Stomach smooth muscle (tissue), 2 donors: ENCODE data around the gene DUSP9.
"Not testable (repeated sequence)": the region's sequence is repeated elsewhere in the genome, so short reads cannot be mapped to it uniquely, and the experiment has no call there.

Experiments used
- H3K27ac ChIP-seq: one replicate; pipeline ENCODE4 v1.7.0; 2013; ENCODE audit warnings: mild to moderate bottlenecking, low read length, inconsistent platforms
- H3K27me3 ChIP-seq, 2 donors: one replicate each; pipeline ENCODE4 v1.7.0; 2013; ENCODE audit warnings: low read length in 2 of 2; ENCODE audit not compliant: insufficient read depth in 2 of 2, control insufficient read depth in 1 of 2
- H3K36me3 ChIP-seq, 2 donors: one replicate each; pipeline ENCODE4 v1.7.0; 2013; ENCODE audit warnings: low read length in 2 of 2; ENCODE audit not compliant: control insufficient read depth in 2 of 2, insufficient read depth in 2 of 2
- H3K4me1 ChIP-seq: one replicate; pipeline ENCODE4 v1.7.0; 2013; ENCODE audit warnings: low read length; ENCODE audit not compliant: control insufficient read depth, insufficient read depth
- H3K4me3 ChIP-seq, 2 donors: one replicate each; pipeline ENCODE4 v1.7.0; 2013; ENCODE audit warnings: low read length in 2 of 2
- H3K9ac ChIP-seq, 2 donors: one replicate each; pipeline ENCODE4 v1.7.0; 2013; ENCODE audit warnings: low read length in 2 of 2, mild to moderate bottlenecking in 1 of 2
- H3K9me3 ChIP-seq, 2 donors: one replicate each; pipeline ENCODE4 v1.7.0; 2013; ENCODE audit warnings: low read length in 2 of 2; ENCODE audit not compliant: control insufficient read depth in 2 of 2
- donor health status: healthy.
- donor health status: Pancreatic carcinoma.

The DUSP9 gene

GRCh38 chrX:153696986-153697722, 50.2 kb downstream of the DUSP9 start:
- H3K27ac ChIP-seq, result not testable (repeated sequence)

DNA sequence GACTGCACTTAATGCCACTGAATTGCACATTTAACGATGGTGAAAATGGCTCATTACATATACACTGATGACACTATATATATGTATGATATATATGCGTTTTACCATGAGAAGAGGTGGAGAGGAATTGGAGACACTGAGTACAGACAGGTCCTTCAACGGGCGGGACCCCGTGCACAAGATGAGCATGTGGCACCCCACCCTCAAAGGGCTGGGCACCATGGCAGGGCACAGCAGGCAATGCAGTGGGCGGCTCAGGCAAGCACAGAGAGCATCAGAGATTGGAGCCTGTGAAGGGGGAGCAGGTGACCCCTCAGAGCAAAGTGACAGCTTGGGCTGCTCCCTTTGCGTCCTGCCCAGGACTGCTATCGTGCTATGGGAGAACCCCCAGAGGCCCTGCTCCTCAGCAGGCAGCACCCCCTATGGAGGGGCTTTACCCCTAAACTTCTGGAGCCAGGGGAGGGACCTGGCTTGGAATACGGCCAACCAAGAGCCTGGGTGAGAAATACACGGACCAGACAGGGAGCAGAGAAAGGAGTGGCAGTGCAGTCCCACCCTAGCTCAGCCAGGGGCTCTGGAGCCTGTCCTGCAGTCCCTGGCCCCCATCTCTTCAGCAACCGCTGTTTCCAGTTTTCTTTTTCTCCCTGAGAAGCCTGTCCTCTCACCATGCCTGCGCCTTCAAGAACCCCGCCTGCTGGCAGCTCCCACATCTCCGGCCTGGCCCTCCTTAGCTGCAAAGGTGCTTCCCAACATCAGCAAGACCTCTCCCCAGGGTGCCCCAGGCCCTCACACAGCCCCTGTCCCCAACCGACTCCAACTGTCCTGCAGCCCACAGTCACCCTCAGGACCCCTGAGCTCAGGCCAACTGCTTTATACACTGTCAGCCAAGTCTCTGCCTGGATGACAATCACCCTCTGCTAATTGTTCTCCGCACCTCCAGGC, 51.2 kb downstream of the DUSP9 start:
- peaks cover 0 to 7% of the 10 kb centered on the region in 2 donors for H3K36me3 ChIP-seq
- no peaks in the 10 kb centered on the region for H3K9me3 ChIP-seq
- no peak overlapping the region for H3K9ac ChIP-seq
- H3K27ac ChIP-seq, result no peak overlapping the region
- peaks cover 32% of the 10 kb centered on the region for H3K4me1 ChIP-seq
- H3K4me3 ChIP-seq, result no peak overlapping the region
- peaks cover 0 to 6% of the 10 kb centered on the region in 2 donors for H3K27me3 ChIP-seq

More at GRCh38 chrX:153696986-153697722, 50.2 kb downstream of the DUSP9 start:
- H3K9ac ChIP-seq, H3K27me3 ChIP-seq, H3K36me3 ChIP-seq, H3K4me3 ChIP-seq, H3K9me3 ChIP-seq: not testable (repeated sequence)
- peaks cover 31% of the 10 kb centered on the region for H3K4me1 ChIP-seq

- not testable (repeated sequence) for H3K27ac ChIP-seq, H3K9me3 ChIP-seq, H3K9ac ChIP-seq, H3K4me3 ChIP-seq, H3K27me3 ChIP-seq, H3K36me3 ChIP-seq
- peaks cover 31% of the 10 kb centered on the region for H3K4me1 ChIP-seq
Observed at GRCh38 chrX:153699210-153699783, 52.3 kb downstream of the DUSP9 start.

GRCh38 chrX:153699784-153700371, 52.9 kb downstream of the DUSP9 start:
- H3K4me1 ChIP-seq, result peaks cover 35% of the 10 kb centered on the region
- not testable (repeated sequence) for H3K4me3 ChIP-seq, H3K9ac ChIP-seq, H3K27me3 ChIP-seq, H3K27ac ChIP-seq, H3K9me3 ChIP-seq, H3K36me3 ChIP-seq

DNA sequence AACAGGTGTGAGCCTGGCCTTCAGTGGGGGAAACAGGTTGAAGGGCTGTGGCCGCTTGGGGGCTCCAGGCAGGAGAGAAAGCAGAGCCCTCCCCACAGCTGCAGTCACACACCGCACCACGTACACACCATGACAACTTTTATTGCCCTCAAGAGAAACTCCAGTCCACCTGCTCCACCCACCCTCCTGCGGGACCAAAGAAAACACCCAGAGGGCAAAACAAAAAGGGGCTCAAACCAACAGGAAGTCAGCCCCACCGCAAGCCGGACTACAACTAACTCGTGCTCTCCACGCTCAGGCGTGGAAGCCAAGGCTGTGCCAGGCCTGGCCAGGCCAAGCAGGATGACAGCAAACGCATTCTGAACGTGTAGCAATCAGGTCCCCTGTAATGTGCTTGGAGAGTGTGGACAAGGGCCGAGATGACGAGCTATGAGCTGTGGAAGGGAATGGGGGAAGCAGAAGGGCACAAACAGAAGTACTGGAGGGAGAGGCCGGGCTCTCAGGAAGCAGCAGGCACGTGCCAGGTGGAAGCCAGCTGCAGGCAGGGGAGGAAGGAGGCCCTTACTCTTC, 53.5 kb downstream of the DUSP9 start:
- H3K4me1 ChIP-seq, result peaks cover 39% of the 10 kb centered on the region
- peak overlapping the region; percentile 24 for H3K27ac ChIP-seq
- peaks cover 0 to 6% of the 10 kb centered on the region in 2 donors for H3K27me3 ChIP-seq
- H3K4me3 ChIP-seq, result no peak overlapping the region
- H3K9ac ChIP-seq, result no peak overlapping the region
- H3K9me3 ChIP-seq, result no peaks in the 10 kb centered on the region
- peaks cover 0 to 7% of the 10 kb centered on the region in 2 donors for H3K36me3 ChIP-seq
